ENCODE measurements around the gene METTL4.

METTL4 gene

DNA sequence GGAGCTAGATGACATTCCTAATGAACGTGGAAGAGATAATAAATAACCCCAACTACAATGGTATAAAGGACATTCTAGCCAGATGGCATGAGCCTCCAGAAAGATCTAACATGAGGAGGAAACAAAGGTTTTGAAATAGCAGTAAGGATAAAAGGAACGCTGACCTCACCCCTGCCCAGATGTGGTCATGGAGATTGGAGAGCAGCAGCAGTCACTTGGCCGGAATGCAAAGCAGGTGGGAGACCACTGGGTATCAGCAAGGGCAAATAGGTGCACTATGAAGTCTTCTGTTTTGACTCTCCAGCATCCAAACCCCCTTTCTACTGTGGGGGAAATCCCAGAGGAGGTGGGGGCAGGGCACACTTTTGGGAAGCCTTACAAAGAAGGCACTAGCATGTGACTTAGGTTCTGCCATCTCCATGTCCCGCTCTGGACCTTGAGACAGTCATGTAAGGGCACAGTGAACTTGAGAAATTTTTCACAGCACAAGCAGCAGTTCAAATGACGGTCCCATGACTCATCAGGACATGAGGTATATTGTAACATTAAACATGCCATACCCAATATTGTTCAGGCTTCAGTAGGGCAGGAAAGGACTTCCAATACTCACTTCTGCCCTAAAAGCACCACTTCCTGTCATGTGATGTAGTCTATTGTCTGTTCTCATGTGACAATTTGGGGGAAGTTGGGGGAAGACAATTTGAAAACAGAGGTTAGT lies 55.2 kb downstream of the METTL4 start:
- DNase-seq: peak; percentile 98

DNA sequence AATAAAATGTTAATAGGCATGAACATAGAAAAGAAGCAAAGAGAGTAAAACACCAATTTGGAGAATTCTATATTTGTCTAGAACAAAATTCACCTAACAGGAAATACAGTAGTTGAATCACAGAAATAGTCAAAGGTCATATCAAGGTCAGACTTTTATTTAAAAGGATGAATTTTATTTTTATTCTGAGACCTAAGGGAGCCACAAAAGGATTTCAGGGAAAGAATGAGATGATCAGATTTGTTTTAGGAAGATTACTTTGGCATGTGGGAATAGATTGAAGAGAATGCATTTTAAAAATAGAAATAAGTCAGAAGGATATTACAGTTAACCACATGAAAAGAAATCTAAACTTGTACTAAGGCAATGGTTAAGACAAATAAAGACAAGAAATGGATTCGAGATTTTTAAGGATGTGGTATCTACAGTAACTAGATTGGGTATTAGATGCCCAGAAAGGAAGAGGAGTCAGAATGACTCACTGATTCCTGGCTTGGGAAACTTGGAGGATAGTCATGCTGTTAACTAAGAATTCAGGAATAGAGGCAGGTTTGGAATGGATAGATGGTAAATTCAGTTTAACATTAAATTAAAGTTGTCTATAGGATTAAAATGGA lies 56.0 kb downstream of the METTL4 start:
- DNase-seq: peak; percentile 97

DNA sequence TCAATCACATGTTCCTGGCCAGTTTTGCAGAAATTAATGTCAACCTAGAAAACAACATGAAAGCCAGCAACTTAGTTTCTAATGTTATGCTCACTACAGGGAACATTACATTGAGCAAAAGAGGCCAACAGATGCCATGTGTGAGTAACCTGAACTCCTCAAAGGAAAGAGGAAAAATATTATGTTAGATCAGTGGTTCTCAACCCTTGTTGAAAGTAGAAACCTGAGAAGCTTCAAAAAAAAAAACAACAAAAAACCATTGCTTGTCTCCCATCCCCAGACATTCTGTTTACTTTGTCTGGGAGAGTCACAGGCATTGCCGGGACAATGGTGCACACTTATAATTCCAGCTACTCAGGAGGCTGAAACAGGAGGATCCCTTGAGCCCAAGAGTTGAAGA lies 57.7 kb downstream of the METTL4 start:
- peak; percentile 66 for DNase-seq

DNA sequence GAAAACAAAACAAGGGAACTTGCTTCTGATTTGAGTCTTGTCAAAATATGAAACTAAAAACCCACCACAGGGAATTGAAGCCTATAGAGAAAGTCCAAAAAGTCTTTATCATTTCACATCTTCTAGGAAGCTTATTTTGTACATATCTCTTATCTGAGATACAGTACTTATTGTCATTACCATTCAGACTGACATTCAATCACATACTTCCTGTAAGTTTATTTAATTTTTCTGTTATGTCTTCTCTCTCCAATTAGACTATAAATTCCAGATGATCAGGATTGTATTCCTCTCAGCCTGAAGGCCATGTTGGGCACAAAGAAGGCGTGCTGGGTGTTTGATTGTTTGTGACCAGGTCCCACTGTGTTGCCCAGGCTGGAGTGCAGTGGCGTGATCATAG lies 59.2 kb downstream of the METTL4 start:
- DNase-seq: no peak

DNA sequence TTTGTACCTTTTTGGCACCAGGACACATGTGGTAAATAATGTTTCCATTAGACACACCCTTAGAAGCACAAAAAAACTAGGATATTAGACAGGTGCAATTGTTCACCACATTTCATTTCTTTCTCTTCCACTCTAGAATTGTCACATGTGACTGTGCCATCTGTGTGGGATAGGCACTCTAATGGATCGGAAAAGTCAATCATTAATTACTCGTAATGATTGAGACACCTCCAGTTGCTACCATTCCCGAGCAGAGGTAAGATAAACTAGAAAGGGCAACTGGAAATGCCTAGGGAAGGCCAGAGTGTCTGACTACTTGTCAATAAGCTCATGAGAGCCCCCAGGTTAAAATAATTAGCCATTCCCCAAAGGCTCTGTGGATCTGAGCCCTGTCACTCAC lies 59.9 kb downstream of the METTL4 start:
- DNase-seq: no peak

DNA sequence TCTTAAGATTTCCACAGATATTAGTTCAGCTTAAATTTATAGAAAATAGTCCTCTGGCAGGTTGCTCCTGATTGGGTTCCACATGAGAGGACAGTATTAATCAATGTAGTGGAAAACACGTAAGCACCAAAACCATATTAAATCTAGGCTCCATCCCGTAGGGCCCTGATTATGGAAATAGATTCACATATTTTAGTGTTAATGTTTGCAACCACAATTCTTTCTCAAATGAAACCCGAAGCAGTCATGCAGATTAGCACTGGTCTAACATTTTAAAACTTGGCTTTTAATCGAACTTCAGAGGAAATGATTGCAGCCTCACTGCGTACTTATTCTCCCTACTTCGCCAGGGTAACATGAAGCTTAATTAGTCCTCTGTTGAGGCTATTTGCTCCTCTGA lies 60.9 kb downstream of the METTL4 start:
- no peak for DNase-seq

DNA sequence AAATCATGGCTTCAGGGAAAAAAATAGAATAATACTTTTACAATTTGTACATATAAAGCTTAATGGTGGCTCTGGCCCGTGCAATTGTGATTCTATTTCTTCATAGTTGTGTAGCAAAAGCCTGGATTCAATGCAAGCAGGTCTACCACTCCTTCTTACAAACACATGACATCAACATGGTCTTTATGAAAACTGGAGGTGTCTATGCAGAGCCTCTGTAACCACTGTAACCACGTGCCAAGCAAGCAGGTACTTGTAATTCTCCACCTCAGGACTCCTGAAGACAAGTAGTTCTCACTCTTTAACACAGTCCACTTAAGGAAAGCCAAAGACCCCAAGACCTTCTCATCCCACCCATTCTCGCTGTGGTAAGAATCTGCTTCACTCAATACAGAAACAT lies 62.6 kb downstream of the METTL4 start:
- DNase-seq: no peak

DNA sequence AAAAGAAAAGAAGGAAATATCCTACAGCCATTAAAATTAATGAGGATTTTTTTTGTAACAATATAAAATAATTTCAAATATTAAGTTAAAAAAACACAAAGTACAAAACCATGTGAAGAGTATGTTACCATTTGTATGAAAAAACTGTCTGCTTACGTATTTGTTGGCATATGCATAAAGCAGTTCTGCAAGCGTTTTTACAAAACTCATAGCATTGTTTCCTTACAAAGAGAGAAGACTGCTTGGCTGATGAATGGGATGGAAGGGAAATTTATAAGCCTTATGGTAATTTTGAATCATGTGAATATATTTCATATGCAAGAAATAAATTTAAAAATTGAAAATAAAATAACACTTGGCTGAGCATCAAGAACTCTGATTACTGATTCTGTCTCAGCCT lies 63.1 kb downstream of the METTL4 start:
- DNase-seq: no peak

DNA sequence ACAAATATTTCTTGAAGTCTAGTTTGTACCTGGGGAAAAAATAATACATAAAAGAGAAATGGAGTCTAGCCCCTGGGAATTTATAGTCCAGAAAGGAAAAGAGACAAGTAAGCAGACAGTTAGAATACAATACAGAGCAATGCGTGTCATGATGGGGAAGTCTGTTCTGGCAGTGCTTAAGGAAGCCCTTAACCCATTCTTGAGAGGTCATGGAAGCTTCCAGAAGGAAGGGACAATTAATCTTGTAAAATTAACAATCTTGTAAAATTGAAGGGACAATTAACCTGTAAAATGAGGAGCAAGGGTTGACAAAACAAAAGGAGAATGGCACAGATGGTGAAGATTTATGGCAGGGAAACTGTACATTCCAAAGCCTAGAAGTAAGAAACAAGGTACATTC lies 66.7 kb downstream of the METTL4 start:
- DNase-seq: no peak

DNA sequence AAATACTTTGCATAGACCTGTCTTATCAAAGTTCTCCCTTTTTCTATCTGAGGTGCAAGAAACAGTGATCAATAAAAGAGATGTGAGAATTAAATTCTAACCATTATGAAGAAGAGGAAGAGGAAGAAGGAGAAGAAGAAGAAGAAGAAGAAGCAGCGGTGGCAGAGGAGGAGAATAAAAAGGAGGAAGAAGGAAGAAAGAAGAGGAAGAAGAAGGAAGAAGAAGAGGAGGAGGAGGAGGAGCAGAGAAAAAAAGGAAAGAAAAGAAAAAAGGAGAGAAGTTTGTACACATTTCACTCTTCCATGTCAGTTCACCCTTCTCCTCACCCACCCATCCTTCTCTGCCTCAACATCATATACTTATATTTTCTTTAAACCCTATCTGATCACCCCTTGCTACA lies 68.4 kb downstream of the METTL4 start:
- no peak for DNase-seq

DNA sequence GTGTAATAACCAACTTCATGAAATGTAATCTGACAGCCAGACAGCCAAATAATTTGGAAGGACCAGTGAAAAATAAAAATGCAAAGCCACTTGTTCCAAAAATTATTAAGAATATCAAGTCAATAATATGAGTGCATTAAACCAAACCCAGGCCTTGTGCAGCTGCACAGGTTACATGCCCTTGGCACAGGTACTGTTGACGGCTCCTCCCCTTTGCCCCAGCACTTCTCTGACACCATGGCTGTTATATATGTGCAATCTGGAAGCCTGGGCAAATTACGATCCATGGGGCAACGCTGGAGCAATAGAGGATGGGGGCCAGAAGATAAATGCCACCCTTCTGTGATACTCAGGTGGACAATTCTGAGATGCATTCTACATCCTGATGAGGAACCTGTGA lies 68.9 kb downstream of the METTL4 start:
- DNase-seq: no peak

DNA sequence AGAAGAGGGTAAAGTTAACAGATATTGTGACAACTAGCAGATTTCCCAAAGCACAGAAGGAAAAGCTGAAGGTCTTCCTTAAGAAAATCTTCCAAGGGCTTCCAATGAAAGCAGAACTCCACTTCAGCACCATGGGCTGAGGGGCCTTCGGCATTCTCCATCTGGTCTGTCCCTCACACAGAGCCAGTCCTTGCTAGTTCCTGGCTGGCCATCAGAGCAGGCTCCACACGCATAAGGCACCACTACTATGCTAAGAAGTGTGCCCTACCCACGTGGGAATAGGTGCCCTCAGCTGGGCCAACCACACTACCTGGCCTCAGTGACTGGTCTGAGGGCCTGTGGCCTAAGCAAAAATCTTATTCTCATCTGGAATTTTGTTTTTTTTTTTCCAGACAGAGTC lies 73.5 kb downstream of the METTL4 start:
- no peak for DNase-seq

DNA sequence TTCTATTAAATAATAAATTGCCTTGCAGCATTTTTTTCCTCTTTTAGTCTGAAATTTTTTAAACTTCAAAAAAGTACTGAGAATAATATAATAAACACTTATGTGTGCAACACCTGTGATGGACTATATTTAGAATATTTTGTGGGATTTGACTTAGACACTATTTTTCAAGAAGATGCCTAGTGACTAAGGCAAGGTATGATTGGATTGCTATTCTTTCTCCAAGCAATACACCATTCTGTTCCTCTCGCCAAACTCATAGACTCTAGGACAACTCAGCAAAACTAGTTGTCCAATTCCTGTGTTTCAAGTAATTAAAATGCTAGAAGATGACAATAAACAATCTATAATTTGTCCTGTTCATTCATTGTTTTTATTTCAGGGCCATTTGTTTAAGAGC lies 75.9 kb downstream of the METTL4 start:
- no peak for DNase-seq

DNA sequence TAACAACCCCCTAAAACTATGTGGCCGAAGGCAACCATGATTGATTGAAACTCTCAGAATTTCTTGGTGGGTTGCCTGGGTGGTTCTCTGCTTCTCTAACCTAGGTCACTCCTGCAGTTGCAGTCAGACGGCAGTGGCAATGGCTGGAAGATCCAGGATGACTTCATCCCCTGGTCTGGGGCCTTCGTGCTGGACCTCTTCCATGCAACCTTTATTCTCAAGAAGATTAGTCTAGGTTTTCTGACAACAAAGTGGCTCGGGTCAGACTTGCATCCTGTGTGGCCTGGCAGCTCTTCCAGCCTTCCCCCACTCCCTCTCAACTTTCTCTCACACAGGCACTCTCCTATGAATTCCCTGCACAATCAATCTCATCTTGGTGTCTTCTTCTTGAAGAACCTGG lies 76.4 kb downstream of the METTL4 start:
- DNase-seq: no peak
